Tibial nerve (tissue), 4 donors: ENCODE results near the gene ELP6. TPM values are rescaled to one million over a fixed set of nuclear protein-coding genes. Genes with fewer than 3 reads are reported as not detected.
A peak's percentile ranks its signal among the peaks of the same experiment; 100 is the strongest.

Experiments
- DNase-seq, 2 donors: peaks; one replicate each; pipeline ENCODE4 v3.0.0-alpha.2; 2019; ENCODE audit warnings: low spot score in 2 of 2
- H3K27ac ChIP-seq, 4 donors: fragments of 200-600 bp; sonication (generic) in 3 of 4; one replicate each; pipeline ENCODE4 v1.5.1; 2017 to 2019; ENCODE audit warnings: mild to moderate bottlenecking in 1 of 4
- H3K27me3 ChIP-seq, 2 donors: fragments of 200-600 bp; sonication (generic) in 1 of 2; one replicate each; pipeline versions ENCODE4 v1.5.1 to v1.6.0; 2017 to 2019
- H3K36me3 ChIP-seq, 3 donors: fragments of 200-600 bp; sonication (generic); one replicate each; pipeline ENCODE4 v1.5.1; 2018 to 2019
- H3K4me1 ChIP-seq, 4 donors: fragments of 200-600 bp; sonication (generic) in 3 of 4; one replicate each; pipeline ENCODE4 v1.5.1; 2017 to 2019
- H3K4me3 ChIP-seq, 4 donors: fragments of 200-600 bp; sonication (generic) in 3 of 4; one replicate each; pipeline ENCODE4 v1.5.1; 2017 to 2019; ENCODE audit warnings: mild to moderate bottlenecking in 1 of 4, moderate library complexity in 1 of 4
- H3K9me3 ChIP-seq, 4 donors: fragments of 200-600 bp; sonication (generic) in 3 of 4; one replicate each; pipeline ENCODE4 v1.5.1; 2017 to 2019
- EP300 ChIP-seq, 2 donors: sonication (generic); formaldehyde crosslinking; IDR thresholded peaks; one replicate each; pipeline ENCODE4 v1.6.1; 2017; ENCODE audit warnings: antibody characterized with exemption in 2 of 2, mild to moderate bottlenecking in 1 of 2
- POLR2A ChIP-seq, 2 donors: fragments of 450-650 bp; IDR thresholded peaks; one replicate each; pipeline ENCODE4 v1.6.1; 2017; ENCODE audit warnings: antibody characterized with exemption in 2 of 2, mild to moderate bottlenecking in 2 of 2, moderate library complexity in 2 of 2
- WGBS, 2 donors: methylation state at CpG; one replicate each; pipeline ENCODE4 v1.1.5; 2018; 5-methylcytosine and 5-hydroxymethylcytosine counted together
- small RNA-seq: library from RNA; depleted of rRNA; stranded (forward); fragments of <200 nt; gene quantifications from one replicate; pipeline ENCODE3, GENCODE V24; 2016
- total RNA-seq, 4 donors: library from RNA; depleted of rRNA; stranded (reverse); fragments of >200 nt; gene quantifications; one replicate each; pipeline ENCODE4 v1.1.0, GENCODE V29; 2016
- TF ChIP-seq, protein P1 (sequence below), 5 experiments: fragments of 200-600 bp in 3 of 5; fragments of 450-650 bp in 2 of 5; sonication (generic) in 3 of 5; IDR thresholded peaks; one replicate each; pipeline ENCODE4 v1.5.1; 2016 to 2019; ENCODE audit warnings: antibody characterized with exemption in 5 of 5, mild to moderate bottlenecking in 3 of 5, moderate library complexity in 2 of 5

Gene ELP6
- total RNA-seq, 4 donors from 2014 or later: 19.9 to 25.5 (median 22.7) TPM

DNA sequence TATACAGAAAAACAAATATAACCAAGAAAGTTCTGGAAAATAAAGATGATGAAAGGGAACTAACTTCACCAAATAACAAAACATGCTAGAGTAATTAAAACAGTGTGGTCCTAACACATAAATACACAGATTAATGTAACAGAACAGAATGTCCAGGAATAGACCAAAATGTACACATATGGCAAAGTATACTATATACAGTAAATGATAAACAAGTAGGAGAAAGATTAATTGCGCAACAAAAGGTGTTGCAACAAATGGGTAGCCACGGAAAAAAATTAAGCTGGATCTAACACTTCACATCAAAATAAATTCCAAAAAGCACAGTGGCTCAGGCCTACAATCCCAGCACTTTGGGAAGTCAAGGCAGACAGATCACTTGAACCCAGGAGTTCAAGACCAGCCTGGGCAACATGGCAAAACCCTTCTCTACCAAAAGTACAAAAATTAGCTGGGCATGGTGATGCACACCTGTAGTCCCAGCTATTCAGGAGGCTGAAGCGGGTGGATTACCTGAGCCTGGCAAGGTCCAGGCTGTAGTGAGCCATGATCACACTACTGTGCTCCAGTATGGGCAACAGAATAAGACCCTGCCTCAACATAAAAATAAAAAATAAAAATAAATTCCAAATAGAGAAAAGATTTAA, 57.6 kb downstream of the ELP6 start:
- H3K9me3 ChIP-seq: peaks cover 0 to 6% (median 0%) of the 10 kb centered on the region in 4 donors
- DNase-seq: no peak
- no peaks in the 10 kb centered on the region for H3K27me3 ChIP-seq
- peak overlapping the region in 1 of 4 donors; percentile 50 for H3K27ac ChIP-seq
- H3K36me3 ChIP-seq: peaks cover 0 to 3% (median 0%) of the 10 kb centered on the region in 3 donors
- peaks cover 0 to 13% (median 0%) of the 10 kb centered on the region in 4 donors for H3K4me1 ChIP-seq
- WGBS, 2 donors: 70 to 80% methylated on average over 3 of the region's 3 CpGs
- TF ChIP-seq EP300 (IDR thresholded peaks at IDR 0.05) (no peak), POLR2A (IDR thresholded peaks at IDR 0.05) (no peak)
- TF ChIP-seq, protein P1, sequence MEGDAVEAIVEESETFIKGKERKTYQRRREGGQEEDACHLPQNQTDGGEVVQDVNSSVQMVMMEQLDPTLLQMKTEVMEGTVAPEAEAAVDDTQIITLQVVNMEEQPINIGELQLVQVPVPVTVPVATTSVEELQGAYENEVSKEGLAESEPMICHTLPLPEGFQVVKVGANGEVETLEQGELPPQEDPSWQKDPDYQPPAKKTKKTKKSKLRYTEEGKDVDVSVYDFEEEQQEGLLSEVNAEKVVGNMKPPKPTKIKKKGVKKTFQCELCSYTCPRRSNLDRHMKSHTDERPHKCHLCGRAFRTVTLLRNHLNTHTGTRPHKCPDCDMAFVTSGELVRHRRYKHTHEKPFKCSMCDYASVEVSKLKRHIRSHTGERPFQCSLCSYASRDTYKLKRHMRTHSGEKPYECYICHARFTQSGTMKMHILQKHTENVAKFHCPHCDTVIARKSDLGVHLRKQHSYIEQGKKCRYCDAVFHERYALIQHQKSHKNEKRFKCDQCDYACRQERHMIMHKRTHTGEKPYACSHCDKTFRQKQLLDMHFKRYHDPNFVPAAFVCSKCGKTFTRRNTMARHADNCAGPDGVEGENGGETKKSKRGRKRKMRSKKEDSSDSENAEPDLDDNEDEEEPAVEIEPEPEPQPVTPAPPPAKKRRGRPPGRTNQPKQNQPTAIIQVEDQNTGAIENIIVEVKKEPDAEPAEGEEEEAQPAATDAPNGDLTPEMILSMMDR (IDR thresholded peaks at IDR 0.05): no peak
- no peak overlapping the region for H3K4me3 ChIP-seq

- peaks cover 0 to 1% (median 0%) of the 10 kb centered on the region in 4 donors for H3K9me3 ChIP-seq
- H3K4me1 ChIP-seq: peaks cover 0 to 13% (median 0%) of the 10 kb centered on the region in 4 donors
- H3K27ac ChIP-seq: no peak overlapping the region
- no peak overlapping the region for H3K4me3 ChIP-seq
- DNase-seq: no peak
- no peaks in the 10 kb centered on the region for H3K36me3 ChIP-seq
- no peaks in the 10 kb centered on the region for H3K27me3 ChIP-seq
- TF ChIP-seq POLR2A (IDR thresholded peaks at IDR 0.05) (no peak), EP300 (IDR thresholded peaks at IDR 0.05) (no peak)
- TF ChIP-seq, protein P1 (IDR thresholded peaks at IDR 0.05): no peak
- WGBS, 2 donors: 78 to 97% methylated on average over 4 of the region's 4 CpGs
Observed at GRCh38 chr3:47452453-47453215, 60.9 kb downstream of the ELP6 start.

Small RNA genes lying within 50 kb of the gene (small RNA-seq; reads per million reads assigned to genes)
- gene AC099778.2 (not detected), gene RN7SL870P (not detected)

Other genes starting within 250 kb of the ELP6 start
- gene KIF9, start 230.9 kb downstream of the ELP6 start, total RNA-seq: 10 to 100 TPM in 1 of 4 donors, 1 to 10 TPM in 2, under 1 TPM in 1; 0.59 to 20.3 (median 5.2) TPM
- gene KLHL18, start 230.8 kb downstream of the ELP6 start, total RNA-seq: 10 to 100 TPM in 3 of 4 donors, 1 to 10 TPM in 1; 8.2 to 17.7 (median 13.7) TPM
- gene PTPN23, start 132.7 kb downstream of the ELP6 start, total RNA-seq: 100 to 1,000 TPM in 2 of 4 donors, 10 to 100 TPM in 2; 30.8 to 277 (median 90.7) TPM
- gene SCAP, start 37.8 kb downstream of the ELP6 start, total RNA-seq: 100 to 1,000 TPM in 1 of 4 donors, 10 to 100 TPM in 3; 73.4 to 128 (median 88.4) TPM
- gene CSPG5, start 65.2 kb upstream of the ELP6 start, total RNA-seq: 1 to 10 TPM in 1 of 4 donors, under 1 TPM in 2, not detected in 1; under 0.01 to 4.8 (median 0.22) TPM